Left lung (tissue), 10 donors: ENCODE measurements around the gene SLC13A5. TPM values are rescaled to one million over a fixed set of nuclear protein-coding genes. Genes with fewer than 3 reads are reported as not detected.

Source experiments
- ATAC-seq: fragments of 200-7000 bp; cut with Tn5 transposase; one replicate; pipeline ENCODE4 v1.9.1; 2020; ENCODE audit warnings: moderate library complexity
- DNase-seq, 4 donors: peaks; one replicate each; pipeline ENCODE4 v3.0.0-alpha.2; 2013 to 2020
- H3K27ac ChIP-seq, 2 donors: fragments of 200-600 bp; sonication (generic) in 1 of 2; one replicate each; pipeline versions ENCODE4 v1.5.0 to v1.8.0; 2020 to 2021
- H3K27me3 ChIP-seq, 2 donors: fragments of 200-600 bp; sonication (generic) in 1 of 2; one replicate each; pipeline versions ENCODE4 v1.5.0 to v1.8.0; 2020 to 2021
- H3K36me3 ChIP-seq, 2 donors: fragments of 200-600 bp; sonication (generic) in 1 of 2; one replicate each; pipeline versions ENCODE4 v1.5.0 to v1.8.0; 2020 to 2021
- H3K4me1 ChIP-seq, 2 donors: fragments of 200-600 bp; one replicate each; pipeline ENCODE4 v1.8.0; 2021
- H3K4me3 ChIP-seq, 2 donors: fragments of 200-600 bp; sonication (generic) in 1 of 2; one replicate each; pipeline versions ENCODE4 v1.5.0 to v1.8.0; 2020 to 2021; ENCODE audit warnings: mild to moderate bottlenecking in 1 of 2
- H3K9me3 ChIP-seq, 2 donors: fragments of 200-600 bp; sonication (generic) in 1 of 2; one replicate each; pipeline versions ENCODE4 v1.5.0 to v1.8.0; 2020 to 2021
- CTCF ChIP-seq, 2 donors: fragments of 200-600 bp; sonication (generic) in 1 of 2; IDR thresholded peaks; one replicate each; pipeline versions ENCODE4 v1.5.0 to v1.8.0; 2021; ENCODE audit warnings: antibody characterized with exemption in 2 of 2
- intact Hi-C, 2 donors: fragments of 100-400 bp; cut with DNase I; formaldehyde crosslinking; loops; one replicate each; pipeline versions ENCODE4 v1.11.2 to v1.14.2; 2022
- polyA plus RNA-seq, 6 donors: library from polyadenylated mRNA; unstranded; fragments of 120-200 nt; gene quantifications; one replicate each; pipeline ENCODE4 v1.2.1, GENCODE V29; 2013; ENCODE audit not compliant: insufficient read length in 6 of 6
- total RNA-seq, 2 donors: library from RNA; stranded (reverse); fragmentation: NEBNext Ultra II Directional; extraction: Animal tissue kit (Norgen Biotek cat#: 25700); gene quantifications; one replicate each; pipeline ENCODE4 v1.2.1, GENCODE V29; 2021
- donor health status: DM: no; HTN: yes; CAD: no.
- donor health status: DM: no; HTN: no; CAD: no.

Gene SLC13A5
- total and polyA plus RNA-seq, 8 donors, result 0.17 to 0.77 (median 0.47) TPM; not detected in 1

- peaks cover 6 to 16% of the 10 kb centered on the region in 2 donors for H3K4me1 ChIP-seq
- intact Hi-C loops, result no loop called here
- ATAC-seq (peak; percentile 54), DNase-seq (peak in 3 of 4 donors; percentile 58 to 75 (median 71))
- H3K36me3 ChIP-seq, result no peaks in the 10 kb centered on the region
- H3K27ac ChIP-seq, result no peak overlapping the region
- H3K9me3 ChIP-seq, result no peaks in the 10 kb centered on the region
- peaks cover 18 to 65% of the 10 kb centered on the region in 2 donors for H3K27me3 ChIP-seq
- no peak overlapping the region for H3K4me3 ChIP-seq
- TF ChIP-seq CTCF (IDR thresholded peaks at IDR 0.05), result no peak
These were observed 58.1 kb downstream of the SLC13A5 start for GRCh38 chr17:6654841-6655731.

GRCh38 chr17:6651919-6652452, 61.2 kb downstream of the SLC13A5 start:
- H3K27me3 ChIP-seq, result peaks cover 10 to 45% of the 10 kb centered on the region in 2 donors
- ATAC-seq (peak; percentile 28), DNase-seq (peak; percentile 43 to 87 (median 60))
- H3K9me3 ChIP-seq, result no peaks in the 10 kb centered on the region
- intact Hi-C loops, result no loop called here
- peak overlapping the region; percentile 73 to 96 for H3K27ac ChIP-seq
- peaks cover 12 to 32% of the 10 kb centered on the region in 2 donors for H3K4me1 ChIP-seq
- peaks cover 0 to 20% of the 10 kb centered on the region in 2 donors for H3K36me3 ChIP-seq
- H3K4me3 ChIP-seq, result peak overlapping the region; percentile 48 to 67
- no peak for TF ChIP-seq CTCF (IDR thresholded peaks at IDR 0.05)

- Histone ChIP-seq H3K9me3 (no peaks in the 10 kb centered on the region), H3K36me3 (peaks cover 0 to 23% of the 10 kb centered on the region in 2 donors), H3K27me3 (peaks cover 10 to 42% of the 10 kb centered on the region in 2 donors), H3K4me1 (peaks cover 12 to 32% of the 10 kb centered on the region in 2 donors), H3K27ac (peak within 1 kb of the TSS; percentile 73 to 96), H3K4me3 (peak within 1 kb of the TSS; percentile 48 to 67)
- TF ChIP-seq CTCF (IDR thresholded peaks at IDR 0.05), result no peak
- peak; percentile 95 for ATAC-seq
- peak; percentile 84 to 100 (median 95) for DNase-seq
- intact Hi-C loops, result no loop called here
These were observed 61.7 kb downstream of the SLC13A5 start, which contains the start of the genes C17orf100 and MED31 for GRCh38 chr17:6651354-6651918. Gene C17orf100 (plus strand): TSS chr17:6651762. CDS start chr17:6651914, 152 bp downstream. Gene MED31 (minus strand): TSS chr17:6651605. CDS start chr17:6651528, 77 bp downstream.

DNA sequence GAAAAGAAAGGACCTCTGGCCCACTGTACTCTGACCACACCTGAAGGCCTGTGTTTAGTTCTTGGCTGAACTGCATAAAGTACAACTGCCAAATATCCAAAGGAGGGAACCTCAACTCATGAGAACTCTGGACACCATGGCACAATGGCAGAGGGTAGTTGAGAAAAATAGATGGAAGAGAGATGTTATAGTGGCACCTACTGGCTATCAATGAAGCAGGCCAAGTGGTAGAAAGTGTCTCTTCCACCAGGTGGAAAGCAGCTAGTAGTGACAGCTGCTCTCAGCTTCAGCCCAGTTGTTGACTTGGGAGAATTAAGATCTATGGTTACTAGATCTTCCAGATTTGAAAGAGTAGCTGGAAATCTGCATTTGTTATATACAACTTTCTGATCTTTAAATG, 65.0 kb downstream of the SLC13A5 start:
- intact Hi-C loops, result no loop called here
- no peak for DNase-seq
- no peak for TF ChIP-seq CTCF (IDR thresholded peaks at IDR 0.05)

More for the DNA sequence above, 65.0 kb downstream of the SLC13A5 start:
- no peak for ATAC-seq
- H3K9me3 ChIP-seq, result no peaks in the 10 kb centered on the region
- H3K4me1 ChIP-seq, result peaks cover 12 to 33% of the 10 kb centered on the region in 2 donors
- H3K27me3 ChIP-seq, result peaks cover 0 to 13% of the 10 kb centered on the region in 2 donors
- H3K27ac ChIP-seq, result no peak overlapping the region
- H3K36me3 ChIP-seq, result peaks cover 0 to 54% of the 10 kb centered on the region in 2 donors
- no peak overlapping the region for H3K4me3 ChIP-seq
